Activated CD8-positive, alpha-beta memory T cell treated with anti-CD3 and anti-CD28 coated beads, Interleukin-2, amount 10 ng/mL, durations not matched to agents 7 days and 5 days (primary cell): Measurements from ENCODE around the gene MRPS27. TPM values are rescaled to one million over a fixed set of nuclear protein-coding genes. Genes with fewer than 3 reads are reported as not detected.
A peak's percentile ranks its signal among the peaks of the same experiment; 100 is the strongest.

ENCODE experiments used
- ATAC-seq: fragments of 150-1000 bp; cut with Tn5 transposase; one replicate; pipeline ENCODE4 v1.10.0; 2021; ENCODE audit warnings: moderate library complexity
- CTCF ChIA-PET: fragments of 350-600 bp; sonication (Branson Sonifier 250); formaldehyde crosslinking; loops from one replicate; lab custom pipeline; 2021; ENCODE audit warnings: antibody characterized with exemption; lab: Charles Lee
- DNase-seq: peaks from one replicate; pipeline ENCODE4 v3.0.0-alpha.2; 2020
- H3K27ac Mint-ChIP-seq: one replicate; pipeline ENCODE4 v1.8.0; 2021; ENCODE audit warnings: mild to moderate bottlenecking, mixed read lengths
- H3K27me3 Mint-ChIP-seq: one replicate; pipeline ENCODE4 v1.8.0; 2021; ENCODE audit warnings: mixed read lengths
- H3K36me3 Mint-ChIP-seq: one replicate; pipeline ENCODE4 v1.8.0; 2021; ENCODE audit warnings: mild to moderate bottlenecking, mixed read lengths
- H3K4me1 Mint-ChIP-seq: one replicate; pipeline ENCODE4 v1.8.0; 2021; ENCODE audit warnings: mixed read lengths
- H3K4me3 Mint-ChIP-seq: one replicate; pipeline ENCODE4 v1.8.0; 2021; ENCODE audit warnings: mild to moderate bottlenecking, moderate library complexity, mixed read lengths
- H3K9me3 Mint-ChIP-seq: one replicate; pipeline ENCODE4 v1.8.0; 2022; ENCODE audit warnings: low read depth, mixed read lengths
- total RNA-seq, 2 experiments: library from RNA; stranded (reverse); gene quantifications; one replicate each; pipeline ENCODE4 v1.2.3, GENCODE V29; 2021

The MRPS27 gene
- total RNA-seq, 2 experiments from 2014 or later, result 45.5 to 52.6 TPM

DNA sequence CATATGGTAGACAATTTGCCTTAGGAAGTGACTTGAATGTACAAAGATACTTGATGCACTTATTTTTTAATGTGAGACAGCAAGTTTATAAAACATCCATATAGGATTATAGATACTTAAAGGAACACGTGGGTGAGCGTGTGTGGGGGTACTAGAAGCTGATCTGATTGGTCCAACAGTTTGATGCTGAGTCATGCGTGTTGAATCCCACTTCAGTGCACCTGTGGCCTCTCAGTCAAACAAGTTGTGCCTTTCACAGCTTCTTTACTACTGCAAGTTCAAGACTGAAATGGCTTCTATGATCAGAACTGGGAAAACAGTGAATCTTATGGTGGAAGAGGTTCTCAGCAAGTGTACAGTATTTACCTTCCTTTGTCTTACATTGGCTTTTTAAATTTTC lies 113.9 kb downstream of the MRPS27 start:
- CTCF ChIA-PET, result no interaction called here
- Mint-ChIP-seq H3K27ac (no peak overlapping the region), H3K4me3 (no peak overlapping the region), H3K9me3 (no peaks in the 10 kb centered on the region), H3K4me1 (no peaks in the 10 kb centered on the region), H3K27me3 (peaks cover 62% of the 10 kb centered on the region), H3K36me3 (peaks cover 7% of the 10 kb centered on the region)
- ATAC-seq, result no peak
- no peak for DNase-seq

DNA sequence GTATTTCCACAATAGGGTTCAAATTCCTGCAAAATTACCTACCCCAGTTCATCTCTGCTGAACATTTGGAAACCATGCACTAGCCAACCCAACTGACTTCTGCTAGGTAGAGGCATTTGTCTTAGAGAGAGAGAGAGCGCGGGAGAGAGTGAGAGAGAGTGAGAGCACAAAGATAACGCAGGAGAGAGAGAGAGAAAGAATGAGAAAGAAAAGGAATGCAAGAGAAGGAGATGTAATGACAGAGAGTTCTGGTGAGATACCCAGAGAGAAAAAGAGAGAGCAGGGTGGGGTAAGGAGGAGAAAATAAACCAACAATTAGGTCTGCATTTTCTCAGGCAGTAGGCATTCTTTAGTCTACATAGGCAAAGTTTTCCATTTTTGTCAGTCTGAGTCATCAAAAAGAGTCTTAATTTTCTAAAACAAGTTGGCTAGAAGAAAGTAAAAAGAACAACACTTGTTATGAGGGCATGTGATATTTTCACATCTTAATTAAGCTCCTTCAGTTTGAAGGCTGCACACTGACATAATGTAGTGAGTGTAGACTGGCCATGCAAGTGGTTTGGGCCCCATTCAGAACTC lies 114.5 kb downstream of the MRPS27 start:
- H3K4me1 Mint-ChIP-seq, result no peaks in the 10 kb centered on the region
- ATAC-seq, result no peak
- H3K4me3 Mint-ChIP-seq, result no peak overlapping the region
- peaks cover 7% of the 10 kb centered on the region for H3K36me3 Mint-ChIP-seq
- H3K27ac Mint-ChIP-seq, result no peak overlapping the region
- CTCF ChIA-PET, result no interaction called here
- no peaks in the 10 kb centered on the region for H3K9me3 Mint-ChIP-seq
- H3K27me3 Mint-ChIP-seq, result peaks cover 66% of the 10 kb centered on the region
- no peak for DNase-seq

GRCh38 chr5:72204946-72205345 lies 115.1 kb downstream of the MRPS27 start:
- ATAC-seq (no peak), DNase-seq (no peak)
- Mint-ChIP-seq H3K36me3 (peaks cover 7% of the 10 kb centered on the region), H3K4me1 (no peaks in the 10 kb centered on the region), H3K9me3 (no peaks in the 10 kb centered on the region), H3K27ac (no peak overlapping the region), H3K4me3 (no peak overlapping the region), H3K27me3 (peaks cover 72% of the 10 kb centered on the region)
- CTCF ChIA-PET, result no interaction called here

DNA sequence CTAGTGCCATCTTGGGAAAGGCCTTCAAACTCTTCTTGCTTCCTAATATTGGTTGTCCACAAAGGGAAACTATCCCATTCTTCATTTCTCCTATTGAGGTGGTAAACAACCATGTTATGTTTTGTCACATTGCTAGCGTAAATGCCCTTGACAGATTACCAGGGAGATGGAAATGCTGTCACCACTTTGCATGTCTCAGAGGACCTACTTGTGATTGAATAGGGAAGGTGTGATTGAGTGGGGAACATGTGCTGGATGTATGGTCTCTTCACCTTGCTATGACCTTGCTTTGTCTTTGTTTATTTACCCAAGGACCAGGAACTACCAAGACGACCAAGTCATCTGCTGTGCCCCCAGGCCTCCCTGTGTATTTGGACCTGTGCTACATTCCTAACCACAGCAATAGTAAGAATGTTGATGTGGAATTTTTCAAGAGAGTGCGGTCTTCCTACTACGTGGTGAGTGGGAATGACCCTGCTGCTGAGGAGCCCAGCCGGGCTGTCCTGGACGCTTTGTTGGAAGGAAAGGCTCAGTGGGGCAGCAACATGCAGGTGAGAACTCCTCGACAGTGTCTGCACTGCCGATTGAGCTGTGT lies 116.7 kb downstream of the MRPS27 start:
- no peaks in the 10 kb centered on the region for H3K4me1 Mint-ChIP-seq
- no peak for DNase-seq
- CTCF ChIA-PET, result no interaction called here
- peaks cover 7% of the 10 kb centered on the region for H3K36me3 Mint-ChIP-seq
- no peaks in the 10 kb centered on the region for H3K9me3 Mint-ChIP-seq
- no peak for ATAC-seq
- no peak overlapping the region for H3K27ac Mint-ChIP-seq
- H3K27me3 Mint-ChIP-seq, result peaks cover 82% of the 10 kb centered on the region
- H3K4me3 Mint-ChIP-seq, result no peak overlapping the region

DNA sequence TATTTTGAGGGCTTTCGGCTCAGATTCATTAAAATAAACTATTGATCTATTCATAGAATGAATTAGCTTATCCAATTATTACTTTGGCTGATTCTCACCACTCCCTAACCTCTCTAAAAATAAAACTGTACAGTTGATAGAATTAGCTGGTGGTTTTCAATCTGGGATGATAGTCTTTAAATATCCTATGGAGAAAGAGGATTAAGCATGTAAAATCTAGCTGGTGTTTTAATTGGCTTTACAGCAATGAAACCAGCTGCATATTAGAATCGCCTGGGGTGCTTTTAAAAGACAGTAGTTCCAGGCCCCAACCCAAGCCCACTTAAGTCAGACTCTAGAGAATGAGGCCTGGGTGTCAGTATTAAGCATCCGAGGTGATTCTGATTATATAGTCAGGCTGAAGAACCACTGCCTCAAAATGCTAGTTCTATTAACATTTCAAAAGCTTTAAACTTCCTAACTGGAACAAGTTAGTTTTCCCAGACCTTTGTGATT lies 117.7 kb downstream of the MRPS27 start:
- no peak overlapping the region for H3K4me3 Mint-ChIP-seq
- CTCF ChIA-PET, result interaction anchor here (1.2 kb wide), 1 partner anchor 32 kb away, joined by 4 read pairs; no protein-coding TSS in a partner anchor

GRCh38 chr5:72199681-72200080 lies 120.4 kb downstream of the MRPS27 start:
- CTCF ChIA-PET, result no interaction called here
- H3K36me3 Mint-ChIP-seq, result peaks cover 10% of the 10 kb centered on the region
- peaks cover 14% of the 10 kb centered on the region for H3K4me1 Mint-ChIP-seq
- DNase-seq (no peak), ATAC-seq (no peak)
- no peaks in the 10 kb centered on the region for H3K9me3 Mint-ChIP-seq
- peaks cover 94% of the 10 kb centered on the region for H3K27me3 Mint-ChIP-seq
- H3K4me3 Mint-ChIP-seq, result no peak overlapping the region
- no peak overlapping the region for H3K27ac Mint-ChIP-seq

More for the DNA sequence above, 117.7 kb downstream of the MRPS27 start:
- Mint-ChIP-seq H3K4me1 (no peaks in the 10 kb centered on the region), H3K27ac (no peak overlapping the region), H3K36me3 (peaks cover 7% of the 10 kb centered on the region), H3K27me3 (peaks cover 86% of the 10 kb centered on the region), H3K9me3 (no peaks in the 10 kb centered on the region)
- DNase-seq, result no peak
- ATAC-seq, result no peak

DNA sequence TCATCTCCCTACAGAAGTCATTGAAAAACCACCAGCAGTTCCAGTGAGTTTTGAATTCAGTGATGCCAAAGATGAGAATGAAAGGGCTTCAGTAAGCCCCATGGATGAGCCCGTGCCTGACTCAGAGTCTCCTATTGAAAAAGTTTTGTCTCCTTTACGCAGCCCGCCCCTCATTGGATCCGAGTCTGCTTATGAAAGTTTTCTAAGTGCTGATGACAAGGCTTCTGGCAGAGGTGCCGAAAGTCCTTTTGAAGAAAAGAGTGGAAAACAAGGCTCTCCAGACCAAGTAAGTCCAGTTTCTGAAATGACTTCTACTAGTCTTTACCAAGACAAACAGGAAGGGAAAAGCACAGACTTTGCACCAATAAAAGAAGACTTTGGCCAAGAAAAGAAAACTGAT lies 122.6 kb downstream of the MRPS27 start:
- peaks cover 19% of the 10 kb centered on the region for H3K4me1 Mint-ChIP-seq
- no peak overlapping the region for H3K27ac Mint-ChIP-seq
- peaks cover 95% of the 10 kb centered on the region for H3K27me3 Mint-ChIP-seq
- peaks cover 10% of the 10 kb centered on the region for H3K36me3 Mint-ChIP-seq
- no peak overlapping the region for H3K4me3 Mint-ChIP-seq
- DNase-seq (no peak), ATAC-seq (no peak)
- no peaks in the 10 kb centered on the region for H3K9me3 Mint-ChIP-seq
- CTCF ChIA-PET, result no interaction called here

- CTCF ChIA-PET, result no interaction called here
- Mint-ChIP-seq H3K27me3 (peaks cover 99% of the 10 kb centered on the region), H3K4me3 (no peak overlapping the region), H3K9me3 (no peaks in the 10 kb centered on the region), H3K36me3 (peaks cover 10% of the 10 kb centered on the region), H3K4me1 (peaks cover 19% of the 10 kb centered on the region), H3K27ac (no peak overlapping the region)
- DNase-seq (no peak), ATAC-seq (no peak)
Observed at GRCh38 chr5:72195581-72195980, 124.5 kb downstream of the MRPS27 start.

GRCh38 chr5:72194846-72195245 lies 125.2 kb downstream of the MRPS27 start:
- Mint-ChIP-seq H3K36me3 (peaks cover 10% of the 10 kb centered on the region), H3K4me3 (no peak overlapping the region)
- ATAC-seq, result peak; percentile 78

GRCh38 chr5:72191404-72191803 lies 128.6 kb downstream of the MRPS27 start:
- H3K27me3 Mint-ChIP-seq, result peaks cover 97% of the 10 kb centered on the region
- H3K36me3 Mint-ChIP-seq, result peaks cover 10% of the 10 kb centered on the region
- peaks cover 19% of the 10 kb centered on the region for H3K4me1 Mint-ChIP-seq
- H3K4me3 Mint-ChIP-seq, result no peak overlapping the region
- H3K9me3 Mint-ChIP-seq, result no peaks in the 10 kb centered on the region
- H3K27ac Mint-ChIP-seq, result no peak overlapping the region
- CTCF ChIA-PET, result no interaction called here
- DNase-seq, result no peak
- no peak for ATAC-seq

More at GRCh38 chr5:72194846-72195245, 125.2 kb downstream of the MRPS27 start:
- Mint-ChIP-seq H3K4me1 (peaks cover 19% of the 10 kb centered on the region), H3K27ac (peak overlapping the region; percentile 24), H3K9me3 (no peaks in the 10 kb centered on the region), H3K27me3 (peaks cover 98% of the 10 kb centered on the region)
- CTCF ChIA-PET, result interaction anchor here (1.2 kb wide), 1 partner anchor 39 kb away, joined by 4 read pairs; no protein-coding TSS in a partner anchor
- DNase-seq, result peak; percentile 87

GRCh38 chr5:72189146-72189545 lies 130.9 kb downstream of the MRPS27 start:
- no peak overlapping the region for H3K4me3 Mint-ChIP-seq
- H3K4me1 Mint-ChIP-seq, result no peaks in the 10 kb centered on the region
- peaks cover 96% of the 10 kb centered on the region for H3K27me3 Mint-ChIP-seq
- DNase-seq (no peak), ATAC-seq (no peak)
- CTCF ChIA-PET, result no interaction called here
- no peak overlapping the region for H3K27ac Mint-ChIP-seq
- no peaks in the 10 kb centered on the region for H3K36me3 Mint-ChIP-seq
- no peaks in the 10 kb centered on the region for H3K9me3 Mint-ChIP-seq

DNA sequence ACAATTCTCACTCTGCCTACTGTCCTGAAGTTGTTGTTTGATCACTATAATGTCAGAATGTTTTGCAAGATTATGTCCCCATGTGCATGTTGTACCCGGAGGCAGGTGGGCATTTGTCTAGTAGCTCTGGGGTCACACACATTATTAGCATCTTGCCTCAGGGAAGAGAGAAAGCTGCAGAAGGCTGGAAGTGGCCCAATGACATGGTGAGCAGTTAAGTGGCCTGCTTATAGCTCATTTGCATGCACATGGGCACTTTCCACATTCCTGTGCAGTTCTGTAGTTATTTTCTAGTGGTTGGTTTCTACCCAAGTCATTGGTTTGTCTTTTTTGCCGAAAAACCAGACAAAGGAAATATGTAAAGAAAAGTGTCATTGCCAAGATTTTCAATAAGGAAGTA lies 131.9 kb downstream of the MRPS27 start:
- Mint-ChIP-seq H3K27me3 (peaks cover 96% of the 10 kb centered on the region), H3K4me3 (no peak overlapping the region), H3K36me3 (no peaks in the 10 kb centered on the region), H3K27ac (no peak overlapping the region), H3K4me1 (no peaks in the 10 kb centered on the region), H3K9me3 (no peaks in the 10 kb centered on the region)
- ATAC-seq, result no peak
- DNase-seq, result no peak
- CTCF ChIA-PET, result interaction anchor here (1.2 kb wide), 1 partner anchor 29 kb away, joined by 3 read pairs; no protein-coding TSS in a partner anchor

DNA sequence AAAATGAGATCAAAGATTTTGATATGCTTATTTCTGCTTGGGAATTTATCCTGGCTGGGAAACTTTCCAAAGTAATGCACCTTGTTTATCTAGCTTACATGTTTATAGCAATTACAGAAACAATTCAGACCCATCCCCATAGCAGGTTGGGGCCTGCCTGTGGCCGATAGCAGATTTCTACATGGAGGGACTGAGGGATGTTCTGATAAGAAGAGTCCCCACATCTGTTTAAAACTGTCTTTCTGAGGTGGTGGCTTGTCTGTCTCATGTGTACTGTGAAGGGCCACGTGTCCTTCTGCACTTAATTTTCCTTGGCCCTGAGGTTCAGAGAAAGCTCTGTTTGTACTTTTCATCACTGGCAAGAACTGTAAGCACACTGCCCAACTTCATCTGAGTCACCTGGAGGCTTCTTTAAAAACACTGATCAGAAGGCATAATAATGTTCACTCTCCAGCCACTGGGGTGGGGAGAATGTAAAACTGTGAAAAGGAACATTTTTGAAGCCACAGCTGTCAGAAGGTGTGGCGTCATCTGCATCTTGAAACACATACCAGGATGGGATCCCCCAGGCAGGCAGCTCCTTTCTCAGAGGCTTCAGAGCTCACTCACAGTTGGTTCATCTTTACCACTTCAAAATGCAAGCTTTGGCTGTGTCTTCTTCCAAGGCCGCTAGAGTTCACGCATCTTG lies 132.5 kb downstream of the MRPS27 start:
- H3K4me1 Mint-ChIP-seq, result no peaks in the 10 kb centered on the region
- no peak overlapping the region for H3K27ac Mint-ChIP-seq
- no peak for DNase-seq
- peaks cover 96% of the 10 kb centered on the region for H3K27me3 Mint-ChIP-seq
- CTCF ChIA-PET, result interaction anchor here (1.2 kb wide), 1 partner anchor 30 kb away, joined by 3 read pairs; no protein-coding TSS in a partner anchor
- no peak overlapping the region for H3K4me3 Mint-ChIP-seq
- H3K9me3 Mint-ChIP-seq, result no peaks in the 10 kb centered on the region
- ATAC-seq, result no peak
- no peaks in the 10 kb centered on the region for H3K36me3 Mint-ChIP-seq
